ENCODE measurements around the gene RAD18.

Gene RAD18

DNA sequence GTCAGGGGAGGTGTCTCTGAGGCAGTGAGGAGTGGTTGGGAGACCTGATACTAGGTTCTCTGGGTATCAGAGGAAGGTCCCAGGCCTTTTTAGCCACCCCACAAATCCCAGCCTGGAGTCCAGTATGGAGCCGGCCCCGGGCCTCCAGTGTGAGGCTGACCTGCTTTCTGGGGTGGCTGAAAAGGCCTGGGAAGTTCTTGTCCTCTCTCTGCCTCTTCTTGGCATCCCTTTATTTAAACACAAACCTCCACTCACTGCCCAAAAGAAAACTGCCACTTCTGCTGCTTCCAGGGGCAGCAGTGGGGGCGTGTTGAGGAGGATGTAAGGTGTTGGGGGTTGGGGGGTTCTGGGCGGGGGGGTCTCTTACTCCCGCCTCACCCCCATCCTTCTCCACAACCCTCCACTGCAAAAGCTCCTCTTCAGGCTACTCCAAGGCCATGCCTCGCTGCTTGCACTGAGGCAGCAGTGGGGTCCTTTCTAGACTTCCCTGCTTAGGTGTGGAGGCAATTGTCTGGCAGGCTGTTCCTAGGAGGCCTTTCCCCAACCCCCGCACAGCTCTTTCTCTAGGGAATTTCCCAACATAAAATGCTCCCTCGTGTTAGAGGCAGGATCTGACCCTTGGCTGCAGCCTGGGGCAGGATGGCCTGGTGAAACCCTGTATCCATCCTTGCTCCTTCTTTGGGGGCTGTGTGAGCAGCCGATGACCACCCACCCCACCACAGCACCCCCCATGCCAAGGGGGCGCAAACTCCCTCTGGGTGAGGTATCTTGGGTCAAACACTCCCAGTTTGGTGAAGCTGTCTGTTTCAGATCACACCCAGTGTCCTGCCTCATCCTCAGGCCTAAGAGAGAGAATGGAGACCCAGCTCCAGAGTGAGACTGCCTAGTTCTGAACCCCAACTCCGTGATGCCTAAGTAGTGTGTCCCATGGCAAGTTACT lies 12.1 kb upstream of the RAD18 start:
- H3K27ac ChIP-seq = no peak overlapping the region
- DNase-seq (ENCODE audit: low spot score) = no peak
- TF ChIP-seq, protein P1, sequence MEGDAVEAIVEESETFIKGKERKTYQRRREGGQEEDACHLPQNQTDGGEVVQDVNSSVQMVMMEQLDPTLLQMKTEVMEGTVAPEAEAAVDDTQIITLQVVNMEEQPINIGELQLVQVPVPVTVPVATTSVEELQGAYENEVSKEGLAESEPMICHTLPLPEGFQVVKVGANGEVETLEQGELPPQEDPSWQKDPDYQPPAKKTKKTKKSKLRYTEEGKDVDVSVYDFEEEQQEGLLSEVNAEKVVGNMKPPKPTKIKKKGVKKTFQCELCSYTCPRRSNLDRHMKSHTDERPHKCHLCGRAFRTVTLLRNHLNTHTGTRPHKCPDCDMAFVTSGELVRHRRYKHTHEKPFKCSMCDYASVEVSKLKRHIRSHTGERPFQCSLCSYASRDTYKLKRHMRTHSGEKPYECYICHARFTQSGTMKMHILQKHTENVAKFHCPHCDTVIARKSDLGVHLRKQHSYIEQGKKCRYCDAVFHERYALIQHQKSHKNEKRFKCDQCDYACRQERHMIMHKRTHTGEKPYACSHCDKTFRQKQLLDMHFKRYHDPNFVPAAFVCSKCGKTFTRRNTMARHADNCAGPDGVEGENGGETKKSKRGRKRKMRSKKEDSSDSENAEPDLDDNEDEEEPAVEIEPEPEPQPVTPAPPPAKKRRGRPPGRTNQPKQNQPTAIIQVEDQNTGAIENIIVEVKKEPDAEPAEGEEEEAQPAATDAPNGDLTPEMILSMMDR (IDR thresholded peaks at IDR 0.05) = no peak
- no peak overlapping the region for H3K4me3 ChIP-seq

DNA sequence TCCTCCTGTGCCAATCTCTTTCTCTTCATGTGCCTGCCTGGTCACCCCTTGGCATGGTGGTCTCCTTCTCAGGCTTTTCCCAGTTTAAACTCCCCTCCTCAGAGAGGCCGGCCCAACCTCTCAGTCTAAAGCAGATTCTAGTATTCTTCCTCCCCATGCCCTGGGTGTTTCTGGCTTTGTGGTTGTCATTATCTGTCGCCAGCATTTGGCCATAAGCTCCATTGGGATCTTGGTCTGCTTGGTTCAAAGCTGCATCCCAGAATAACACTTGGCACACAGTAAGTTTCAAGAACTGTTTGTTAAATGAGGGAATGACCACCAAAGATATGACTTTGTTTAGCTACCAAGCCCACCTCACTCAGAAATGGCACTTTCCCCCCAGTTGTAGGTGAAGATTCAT lies 11.2 kb upstream of the RAD18 start:
- TF ChIP-seq, protein P1 (IDR thresholded peaks at IDR 0.05) = no peak
- Histone ChIP-seq H3K27ac (no peak overlapping the region), H3K4me3 (no peak overlapping the region)
- no peak for DNase-seq (ENCODE audit: low spot score)

DNA sequence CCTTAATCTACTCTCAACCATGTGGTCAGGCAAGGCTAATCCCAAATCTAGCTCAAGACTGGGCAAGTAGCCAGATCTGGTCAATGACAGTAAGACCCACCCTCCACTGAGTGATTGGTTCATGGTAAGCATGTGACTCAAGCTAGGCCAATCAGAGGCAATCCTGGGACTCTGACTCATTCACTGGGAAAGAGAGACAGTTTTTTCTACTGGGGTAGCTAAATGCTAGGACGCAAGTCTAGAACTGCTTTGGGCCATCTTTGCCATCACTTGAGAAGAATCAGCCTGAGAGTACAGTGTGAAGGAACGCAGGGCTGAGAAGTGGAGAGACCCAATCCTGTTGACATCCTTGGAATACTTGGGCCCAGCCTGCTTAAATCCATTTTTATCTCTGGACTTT lies 9.4 kb upstream of the RAD18 start:
- TF ChIP-seq, protein P1 (IDR thresholded peaks at IDR 0.05) = no peak
- DNase-seq (ENCODE audit: low spot score) = no peak
- Histone ChIP-seq H3K4me3 (no peak overlapping the region), H3K27ac (no peak overlapping the region)

DNA sequence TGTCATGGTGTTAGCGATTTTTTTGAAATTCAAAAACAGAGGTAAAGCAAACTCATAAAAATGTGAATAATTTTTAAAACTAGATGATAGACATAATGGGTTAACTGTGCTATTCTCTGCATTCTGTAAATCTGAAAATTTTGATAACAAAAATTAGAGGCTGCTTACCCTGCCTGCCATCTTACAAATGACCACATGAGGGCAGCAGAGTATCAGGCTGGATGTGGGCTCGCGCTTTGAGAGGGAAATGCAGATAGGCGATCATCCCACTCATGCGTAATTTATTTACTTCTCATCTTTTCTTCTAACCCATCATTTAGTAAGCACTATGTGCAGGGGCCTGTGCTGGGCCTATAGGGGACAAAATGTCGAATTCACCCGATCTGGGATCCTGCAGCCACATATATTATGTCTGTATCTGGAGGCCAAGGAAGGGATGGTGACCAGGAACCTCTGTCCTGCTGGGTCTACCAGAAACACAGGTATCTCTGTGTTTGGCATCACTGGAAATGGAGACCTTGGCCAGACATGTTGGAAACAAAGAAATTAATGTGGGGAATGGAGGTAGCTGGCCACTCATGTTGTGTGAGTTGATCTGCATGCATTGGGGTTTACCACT lies 7.8 kb upstream of the RAD18 start:
- Histone ChIP-seq H3K27ac (no peak overlapping the region), H3K4me3 (no peak overlapping the region)
- DNase-seq (ENCODE audit: low spot score) = no peak
- TF ChIP-seq, protein P1 (IDR thresholded peaks at IDR 0.05) = peak; percentile 99

DNA sequence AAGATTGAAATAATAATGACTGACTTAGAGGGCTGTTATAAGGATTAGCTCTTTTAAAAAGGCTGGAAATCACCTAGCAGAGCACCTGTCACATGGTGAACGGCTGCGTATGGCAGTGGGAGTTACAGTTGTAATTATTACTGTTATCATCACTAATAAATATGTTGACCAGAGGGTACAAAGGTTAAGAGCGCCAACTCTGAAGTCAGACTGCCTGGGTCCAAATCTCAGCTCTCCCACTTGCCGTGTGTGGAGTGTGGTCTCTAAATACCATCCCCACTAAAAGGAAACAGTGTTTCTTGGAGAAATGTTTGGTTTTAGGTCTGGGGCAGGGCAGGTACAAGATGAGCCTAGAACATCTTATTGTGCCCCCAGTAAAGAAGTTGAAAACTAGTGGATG lies 6.0 kb upstream of the RAD18 start:
- no peak for DNase-seq (ENCODE audit: low spot score)
- Histone ChIP-seq H3K4me3 (no peak overlapping the region), H3K27ac (no peak overlapping the region)
- TF ChIP-seq, protein P1 (IDR thresholded peaks at IDR 0.05) = no peak

DNA sequence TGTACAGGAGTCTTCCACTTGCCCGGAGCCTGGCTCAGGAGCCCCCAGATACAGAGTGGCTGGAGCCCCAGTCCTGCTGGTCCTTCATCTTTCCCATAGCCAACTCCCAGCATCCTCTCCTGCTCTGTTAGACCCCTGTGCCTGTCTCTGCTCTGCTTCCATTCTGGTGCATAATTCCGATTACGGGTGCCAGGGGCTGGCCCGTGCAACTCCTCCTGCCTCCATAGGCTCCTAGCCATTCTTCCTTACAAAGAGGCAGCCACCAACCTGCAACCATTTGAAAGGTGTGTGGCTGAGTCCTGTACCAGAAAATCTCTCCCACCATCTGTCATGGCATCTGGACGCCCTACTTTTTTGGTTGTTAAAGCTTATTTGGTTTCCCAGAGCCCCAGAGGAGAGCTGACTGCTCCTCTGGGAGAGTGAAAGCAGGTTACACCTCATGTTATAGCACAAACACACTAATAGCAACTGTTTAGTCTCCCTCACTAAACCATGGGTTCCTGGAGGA lies 5.2 kb upstream of the RAD18 start:
- no peak for DNase-seq (ENCODE audit: low spot score)
- Histone ChIP-seq H3K27ac (no peak overlapping the region), H3K4me3 (no peak overlapping the region)
- TF ChIP-seq, protein P1 (IDR thresholded peaks at IDR 0.05) = no peak

Data from coronary artery (tissue), 2 donors.